Spleen (tissue), 11 donors: ENCODE data around the gene CYP51A1. TPM values are rescaled to one million over a fixed set of nuclear protein-coding genes. Genes with fewer than 3 reads are reported as not detected.
"Not testable (repeated sequence)": the region's sequence is repeated elsewhere in the genome, so short reads cannot be mapped to it uniquely, and the experiment has no call there.

Source experiments
- DNase-seq: peaks from one replicate; pipeline ENCODE4 v3.0.0-alpha.2; 2020
- H3K27ac ChIP-seq, 8 donors: fragments of 200-600 bp; sonication (generic) in 7 of 8; 1 replicate in 4 of 8; 2 replicates in 4 of 8; pipeline versions ENCODE4 v1.5.0 to v1.8.0; 2016 to 2021; ENCODE audit warnings: inconsistent platforms in 4 of 8, mild to moderate bottlenecking in 4 of 8, moderate library complexity in 1 of 8
- H3K27me3 ChIP-seq, 7 donors: fragments of 200-600 bp; sonication (generic) in 6 of 7; replicated peaks in 1 of 7; 1 replicate in 4 of 7; 2 replicates in 3 of 7; pipeline versions ENCODE4 v1.5.0 to v1.8.0; 2016 to 2021; ENCODE audit warnings: inconsistent platforms in 3 of 7, mild to moderate bottlenecking in 1 of 7
- H3K36me3 ChIP-seq, 6 donors: fragments of 200-600 bp; sonication (generic) in 5 of 6; 1 replicate in 4 of 6; 2 replicates in 2 of 6; pipeline versions ENCODE4 v1.5.0 to v1.8.0; 2016 to 2021; ENCODE audit warnings: inconsistent platforms in 2 of 6
- H3K4me1 ChIP-seq, 6 donors: fragments of 200-600 bp; sonication (generic) in 5 of 6; 1 replicate in 3 of 6; 2 replicates in 3 of 6; pipeline versions ENCODE4 v1.5.0 to v1.8.0; 2016 to 2021; ENCODE audit warnings: inconsistent platforms in 3 of 6
- H3K4me3 ChIP-seq, 8 donors: fragments of 200-600 bp; sonication (generic) in 7 of 8; 1 replicate in 4 of 8; 2 replicates in 4 of 8; pipeline versions ENCODE4 v1.5.0 to v1.8.0; 2016 to 2021; ENCODE audit warnings: inconsistent platforms in 4 of 8, mild to moderate bottlenecking in 4 of 8, moderate library complexity in 2 of 8
- H3K9me3 ChIP-seq, 8 donors: fragments of 200-600 bp; sonication (generic) in 7 of 8; 1 replicate in 4 of 8; 2 replicates in 4 of 8; pipeline versions ENCODE4 v1.5.0 to v1.8.0; 2016 to 2021; ENCODE audit warnings: inconsistent platforms in 4 of 8
- CTCF ChIP-seq, 11 experiments: fragments of 200-600 bp in 7 of 11; fragments of 450-650 bp in 4 of 11; sonication (generic) in 4 of 11; IDR thresholded peaks in 8 of 11; conservative IDR thresholded peaks in 3 of 11; 1 replicate in 7 of 11; 2 replicates in 4 of 11; pipeline versions ENCODE4 v1.4.0 to v1.8.0; 2016 to 2021; ENCODE audit warnings: antibody characterized with exemption in 11 of 11, inconsistent platforms in 4 of 11, mild to moderate bottlenecking in 1 of 11
- POLR2A ChIP-seq, 3 donors: fragments of 450-650 bp; IDR thresholded peaks; one replicate each; pipeline ENCODE4 v1.5.1; 2017; ENCODE audit warnings: antibody characterized with exemption in 3 of 3, mild to moderate bottlenecking in 1 of 3
- POLR2AphosphoS5 ChIP-seq, 3 donors: sonication (generic); formaldehyde crosslinking; IDR thresholded peaks; one replicate each; pipeline ENCODE4 v1.5.1; 2017; ENCODE audit warnings: antibody characterized with exemption in 3 of 3
- WGBS, 5 donors: extraction: QIAGEN DNeasy Blood & Tissue Kit in 3 of 5; methylation state at CpG; one replicate each; pipeline versions ENCODE4 v1.1.5 to v1.1.7; 2013 to 2018; 5-methylcytosine and 5-hydroxymethylcytosine counted together
- intact Hi-C: fragments of 100-400 bp; cut with DNase I; formaldehyde crosslinking; loops from one replicate; pipeline ENCODE4 v1.15.0; 2023; ENCODE audit warnings: low total_unique reads
- polyA plus RNA-seq, 3 donors: library from polyadenylated mRNA; stranded (reverse); fragments of 200-250 nt; gene quantifications; one replicate each; pipeline ENCODE4 v1.2.1, GENCODE V29; 2013
- total RNA-seq, 7 donors: library from RNA; depleted of rRNA in 3 of 7; stranded (reverse); fragments of >200 nt in 3 of 7; fragmentation: NEBNext Ultra II Directional in 4 of 7; extraction: Animal tissue kit (Norgen Biotek cat#: 25700) in 4 of 7; gene quantifications; one replicate each; pipeline versions ENCODE4 v1.1.0 to v1.2.1, GENCODE V29; 2016 to 2021
- donor health status: healthy with polysubstance abuse.
- donor health status: DM: no; HTN: no; CAD: no; lungs with moderate emphysema.
- donor health status: DM: no; HTN: no; CAD: no.
- donor health status: Bipolar disorder and iron deficiency.
- donor health status: healthy.
- donor health status: DM: no; HTN: no; CAD: no.
- donor health status: DM: yes; HTN: yes; CAD: no.

CYP51A1 gene
- total and polyA plus RNA-seq, 10 donors = 4.2 to 34.4 (median 24.3) TPM

GRCh38 chr7:92088266-92088665, 46.0 kb downstream of the CYP51A1 start:
- Histone ChIP-seq H3K9me3 (no peaks in the 10 kb centered on the region), H3K36me3 (peaks cover 0 to 100% (median 77%) of the 10 kb centered on the region in 6 donors), H3K27ac (no peak overlapping the region), H3K4me3 (no peak overlapping the region), H3K27me3 (no peaks in the 10 kb centered on the region), H3K4me1 (no peaks in the 10 kb centered on the region)
- intact Hi-C loops = no loop called here
- 95 to 100% (median 96%) methylated on average over 1 of the region's 1 CpG for WGBS, 5 donors
- no peak for DNase-seq
- TF ChIP-seq CTCF (IDR thresholded peaks at IDR 0.05 in 8 of 11, conservative IDR thresholded peaks at IDR 0.05 in 3 of 11) = no peak
- no peak for TF ChIP-seq POLR2AphosphoS5 (IDR thresholded peaks at IDR 0.05)
- TF ChIP-seq POLR2A (IDR thresholded peaks at IDR 0.05) = no peak

- H3K4me1 ChIP-seq, DNase-seq, H3K27me3 ChIP-seq, intact Hi-C loops, H3K27ac ChIP-seq, H3K4me3 ChIP-seq, H3K9me3 ChIP-seq: not testable (repeated sequence)
- peaks cover 0 to 99% (median 70%) of the 10 kb centered on the region in 6 donors for H3K36me3 ChIP-seq
- WGBS, 5 donors = 96 to 98% (median 98%) methylated on average over 6 of the region's 6 CpGs
Measured at GRCh38 chr7:92083922-92084321, 50.4 kb downstream of the CYP51A1 start.

- H3K27me3 ChIP-seq = no peaks in the 10 kb centered on the region
- H3K4me3 ChIP-seq = no peak overlapping the region
- intact Hi-C loops = no loop called here
- TF ChIP-seq CTCF (IDR thresholded peaks at IDR 0.05 in 8 of 11, conservative IDR thresholded peaks at IDR 0.05 in 3 of 11) (no peak), POLR2AphosphoS5 (IDR thresholded peaks at IDR 0.05) (no peak), POLR2A (IDR thresholded peaks at IDR 0.05) (no peak)
- peaks cover 0 to 96% (median 41%) of the 10 kb centered on the region in 6 donors for H3K36me3 ChIP-seq
- 55 to 78% (median 66%) methylated on average over 1 of the region's 1 CpG for WGBS, 5 donors
- no peak for DNase-seq
- H3K4me1 ChIP-seq = no peaks in the 10 kb centered on the region
- no peaks in the 10 kb centered on the region for H3K9me3 ChIP-seq
- H3K27ac ChIP-seq = no peak overlapping the region
Measured at GRCh38 chr7:92076509-92076908, 57.8 kb downstream of the CYP51A1 start.

- H3K36me3 ChIP-seq = peaks cover 0 to 97% (median 39%) of the 10 kb centered on the region in 6 donors
Measured at GRCh38 chr7:92075455-92076158, 58.7 kb downstream of the CYP51A1 start.

More at GRCh38 chr7:92075455-92076158, 58.7 kb downstream of the CYP51A1 start:
- H3K4me1 ChIP-seq = no peaks in the 10 kb centered on the region
- no peaks in the 10 kb centered on the region for H3K9me3 ChIP-seq
- no peak overlapping the region for H3K27ac ChIP-seq
- no peaks in the 10 kb centered on the region for H3K27me3 ChIP-seq
- no peak for TF ChIP-seq POLR2A (IDR thresholded peaks at IDR 0.05)
- no peak for TF ChIP-seq CTCF (IDR thresholded peaks at IDR 0.05 in 8 of 11, conservative IDR thresholded peaks at IDR 0.05 in 3 of 11)
- no peak for TF ChIP-seq POLR2AphosphoS5 (IDR thresholded peaks at IDR 0.05)
- intact Hi-C loops = no loop called here
- 85 to 92% (median 91%) methylated on average over 4 of the region's 4 CpGs for WGBS, 5 donors
- H3K4me3 ChIP-seq = no peak overlapping the region
- no peak for DNase-seq
